Hepatocyte (in vitro differentiated cells): ENCODE results near the gene PCNP. TPM values are rescaled to one million over a fixed set of nuclear protein-coding genes. Genes with fewer than 3 reads are reported as not detected.
A peak's percentile ranks its signal among the peaks of the same experiment; 100 is the strongest.
"Not testable (repeated sequence)": the region's sequence is repeated elsewhere in the genome, so short reads cannot be mapped to it uniquely, and the experiment has no call there.

Experiments used
- DNase-seq: peaks from one replicate; pipeline ENCODE4 v3.0.0-alpha.2; 2016; ENCODE audit warnings: low spot score
- H2AFZ ChIP-seq: fragments of 200-600 bp; sonication (generic); 2 replicates; pipeline ENCODE4 v1.6.0; 2016; ENCODE audit warnings: antibody characterized with exemption, mild to moderate bottlenecking
- H3K27ac ChIP-seq: fragments of 200-600 bp; sonication (generic); 2 replicates; pipeline ENCODE4 v1.5.1; 2016; ENCODE audit warnings: mild to moderate bottlenecking
- H3K27me3 ChIP-seq: fragments of 200-600 bp; sonication (generic); 2 replicates; pipeline ENCODE4 v1.6.1; 2016
- H3K36me3 ChIP-seq: fragments of 200-600 bp; sonication (generic); replicated peaks from 2 replicates; pipeline ENCODE4 v1.5.1; 2016; ENCODE audit warnings: low read depth; ENCODE audit not compliant: insufficient read depth
- H3K4me1 ChIP-seq: fragments of 200-600 bp; sonication (generic); 2 replicates; pipeline ENCODE4 v1.5.1; 2016; ENCODE audit warnings: mild to moderate bottlenecking, moderate library complexity; ENCODE audit not compliant: insufficient read depth
- H3K4me2 ChIP-seq: fragments of 200-600 bp; sonication (generic); 2 replicates; pipeline ENCODE4 v1.6.0; 2016
- H3K4me3 ChIP-seq: fragments of 200-600 bp; sonication (generic); 2 replicates; pipeline ENCODE4 v1.5.1; 2016; ENCODE audit warnings: mild to moderate bottlenecking
- H3K79me2 ChIP-seq: fragments of 200-600 bp; sonication (generic); 2 replicates; pipeline ENCODE4 v1.6.0; 2017; ENCODE audit warnings: mild to moderate bottlenecking
- H3K9me2 ChIP-seq: fragments of 200-600 bp; sonication (generic); replicated peaks from 2 replicates; pipeline ENCODE4 v1.6.0; 2017; ENCODE audit warnings: mild to moderate bottlenecking; ENCODE audit not compliant: insufficient read depth
- H3K9me3 ChIP-seq: fragments of 200-600 bp; sonication (generic); 2 replicates; pipeline ENCODE4 v1.5.1; 2016; ENCODE audit warnings: low read depth, mild to moderate bottlenecking
- H4K20me1 ChIP-seq: fragments of 200-600 bp; sonication (generic); 2 replicates; pipeline ENCODE4 v1.6.0; 2016; ENCODE audit warnings: mild to moderate bottlenecking; ENCODE audit not compliant: insufficient read depth, poor library complexity, severe bottlenecking
- CTCF ChIP-seq: fragments of 200-600 bp; sonication (generic); IDR thresholded peaks from 2 replicates; pipeline ENCODE4 v1.5.1; 2016; ENCODE audit warnings: antibody characterized with exemption, mild to moderate bottlenecking; ENCODE audit not compliant: poor library complexity
- EZH2 ChIP-seq: fragments of 200-600 bp; sonication (generic); IDR thresholded peaks from 2 replicates; pipeline ENCODE4 v1.6.1; 2016; ENCODE audit warnings: antibody characterized with exemption, mild to moderate bottlenecking, borderline replicate concordance
- EZH2phosphoT487 ChIP-seq: fragments of 200-600 bp; sonication (generic); IDR thresholded peaks from one replicate; pipeline ENCODE4 v1.6.1; 2018; ENCODE audit warnings: antibody characterized with exemption, mild to moderate bottlenecking, low read depth, moderate library complexity; ENCODE audit not compliant: unreplicated experiment, severe bottlenecking
- WGBS: methylation state at CpG from one replicate; pipeline ENCODE4 v1.1.6; 2016; ENCODE audit warnings: low lambda C conversion rate; ENCODE audit errors: missing lambda C conversion rate; 5-methylcytosine and 5-hydroxymethylcytosine counted together
- polyA plus RNA-seq: library from polyadenylated mRNA; unstranded; fragments of >200 nt; fragmentation: Nextera tagmentation; extraction: Ambion mirVana; gene quantifications from 2 replicates; pipeline ENCODE4 v1.2.1, GENCODE V29; 2016
- total RNA-seq: library from RNA; depleted of rRNA; stranded (reverse); fragments of >200 nt; gene quantifications from 2 replicates; pipeline ENCODE4 v1.2.3, GENCODE V29; 2014

Gene PCNP
- total and polyA plus RNA-seq, 2 experiments from 2014 or later, result 86.4 to 133 TPM

- H3K9me2 ChIP-seq, result no peaks in the 10 kb centered on the region
- H3K4me3 ChIP-seq, result no peak overlapping the region
- H3K4me1 ChIP-seq, result peaks cover 5% of the 10 kb centered on the region
- TF ChIP-seq CTCF (no peak), EZH2 (no peak), EZH2phosphoT487 (no peak)
- H3K79me2 ChIP-seq, result no peaks in the 10 kb centered on the region
- no peak overlapping the region for H2AFZ ChIP-seq
- no peaks in the 10 kb centered on the region for H3K9me3 ChIP-seq
- peak; percentile 34 for DNase-seq
- H3K36me3 ChIP-seq, result no peaks in the 10 kb centered on the region
- no peaks in the 10 kb centered on the region for H4K20me1 ChIP-seq
- H3K27ac ChIP-seq, result peak overlapping the region; percentile 75
- H3K27me3 ChIP-seq, result no peaks in the 10 kb centered on the region
- H3K4me2 ChIP-seq, result no peak overlapping the region
- WGBS, result 55% methylated on average over 2 of the region's 2 CpGs
These were observed 25.4 kb upstream of the PCNP start for GRCh38 chr3:101548527-101549105.

GRCh38 chr3:101549473-101549872 is 24.5 kb upstream of the PCNP start:
- Histone ChIP-seq H3K4me3 (no peak overlapping the region), H3K36me3 (no peaks in the 10 kb centered on the region), H3K27me3 (no peaks in the 10 kb centered on the region), H3K4me2 (no peak overlapping the region), H3K79me2 (no peaks in the 10 kb centered on the region), H4K20me1 (no peaks in the 10 kb centered on the region), H3K4me1 (peaks cover 5% of the 10 kb centered on the region), H2AFZ (no peak overlapping the region), H3K9me2 (no peaks in the 10 kb centered on the region), H3K9me3 (no peaks in the 10 kb centered on the region), H3K27ac (peak overlapping the region; percentile 60)
- 76% methylated on average over 1 of the region's 1 CpG for WGBS
- DNase-seq, result no peak
- TF ChIP-seq EZH2phosphoT487 (no peak), EZH2 (no peak), CTCF (no peak)

- H3K9me2 ChIP-seq, H3K79me2 ChIP-seq, H3K27me3 ChIP-seq, H3K27ac ChIP-seq, H3K4me1 ChIP-seq, H4K20me1 ChIP-seq, H3K36me3 ChIP-seq, H3K9me3 ChIP-seq, DNase-seq, H3K4me2 ChIP-seq, H2AFZ ChIP-seq, H3K4me3 ChIP-seq: not testable (repeated sequence)
- over 99% methylated on average over 22 of the region's 50 CpGs for WGBS
These were observed 22.5 kb upstream of the PCNP start for GRCh38 chr3:101551359-101552081.

GRCh38 chr3:101553381-101553780 is 20.6 kb upstream of the PCNP start:
- H2AFZ ChIP-seq, H3K4me1 ChIP-seq, H3K27ac ChIP-seq, H3K36me3 ChIP-seq, H3K27me3 ChIP-seq, DNase-seq, H3K9me3 ChIP-seq, H3K79me2 ChIP-seq, H3K4me3 ChIP-seq, H3K4me2 ChIP-seq, H4K20me1 ChIP-seq, H3K9me2 ChIP-seq: not testable (repeated sequence)
- WGBS, result 83% methylated on average over 5 of the region's 5 CpGs
